GM12878 (cell line): Measurements from ENCODE around the gene NAA30. TPM values are rescaled to one million over a fixed set of nuclear protein-coding genes. Genes with fewer than 3 reads are reported as not detected.

Experiments
- ATAC-seq: fragments of 200-7000 bp; cut with Tn5 transposase; 3 replicates; pipeline ENCODE4 v1.9.1; 2020; ENCODE audit warnings: mild to moderate bottlenecking, moderate library complexity
- BruUV-seq: library from RNA; stranded (reverse); fragments of 400-500 nt; replicated peaks from 2 replicates; lab custom pipeline; 2021; lab: Mats Ljungman, UMichigan
- CTCF ChIA-PET: fragments of 300-600 bp; sonication (Branson Sonifier 250); formaldehyde crosslinking; extraction: SDS; loops from one replicate; lab custom pipeline; 2021; ENCODE audit warnings: inconsistent platforms; lab: Yijun Ruan, JAX
- POLR2A ChIA-PET: fragments of 350-600 bp; formaldehyde crosslinking; extraction: SDS; loops from one replicate; lab custom pipeline; 2021; ENCODE audit warnings: inconsistent platforms; lab: Charles Lee
- RAD21 ChIA-PET: fragments of 300-600 bp; sonication (Branson Sonifier 250); formaldehyde crosslinking; loops from one replicate; lab custom pipeline; 2023; ENCODE audit warnings: antibody characterized with exemption; ENCODE audit not compliant: unreplicated experiment; lab: Charles Lee
- SMC1A ChIA-PET: fragments of 300-600 bp; sonication (Branson Sonifier 250); formaldehyde crosslinking; loops from one replicate; lab custom pipeline; 2023; ENCODE audit not compliant: unreplicated experiment, uncharacterized antibody; lab: Charles Lee
- DNase-seq: peaks from one replicate; pipeline ENCODE4 v3.0.0-alpha.2; 2011; ENCODE audit warnings: low read depth, low spot score
- FAIRE-seq: peaks from 3 replicates; lab custom pipeline; 2011; peaks lifted over from hg19 to GRCh38; lab: Jason Lieb, UNC
- H2AFZ ChIP-seq: 2 replicates; pipeline ENCODE4 v1.6.0; 2011; ENCODE audit warnings: low read depth, low read length, control low read depth; ENCODE audit not compliant: control insufficient read depth
- H3K27ac ChIP-seq: 2 replicates; pipeline ENCODE4 v1.5.1; 2011; ENCODE audit warnings: control low read depth; ENCODE audit not compliant: control insufficient read depth, insufficient read depth
- H3K27me3 ChIP-seq, 2 experiments: replicated peaks in 1 of 2; 2 replicates each; pipeline versions ENCODE4 v1.6.0 to v1.6.1; 2011; ENCODE audit warnings: low read length in 1 of 2; ENCODE audit not compliant: control insufficient read depth in 2 of 2, insufficient read depth in 2 of 2
- H3K36me3 ChIP-seq, 2 experiments: 2 replicates each; pipeline ENCODE4 v1.5.1; 2011; ENCODE audit warnings: low read length in 1 of 2; ENCODE audit not compliant: control insufficient read depth in 2 of 2, insufficient read depth in 2 of 2
- H3K4me1 ChIP-seq: 2 replicates; pipeline ENCODE4 v1.6.1; 2011; ENCODE audit warnings: mild to moderate bottlenecking, low read length, moderate library complexity, mixed read lengths; ENCODE audit not compliant: control insufficient read depth, insufficient read depth
- H3K4me2 ChIP-seq: 2 replicates; pipeline ENCODE4 v1.6.0; 2011; ENCODE audit warnings: control low read depth; ENCODE audit not compliant: control insufficient read depth, insufficient read depth
- H3K4me3 ChIP-seq: fragments of 200-600 bp; sonication (generic); 2 replicates; pipeline ENCODE4 v1.5.1; 2016
- H3K79me2 ChIP-seq: 2 replicates; pipeline ENCODE4 v1.6.0; 2011; ENCODE audit warnings: low read length; ENCODE audit not compliant: control insufficient read depth, insufficient read depth
- H3K9ac ChIP-seq: 2 replicates; pipeline ENCODE4 v1.8.0; 2011; ENCODE audit warnings: low read length, control low read depth, mixed read lengths; ENCODE audit not compliant: control insufficient read depth, insufficient read depth
- H3K9me3 ChIP-seq: replicated peaks from 3 replicates; pipeline ENCODE4 v1.5.1; 2011; ENCODE audit warnings: mild to moderate bottlenecking, low read length; ENCODE audit not compliant: control insufficient read depth, insufficient read depth
- H4K20me1 ChIP-seq: 2 replicates; pipeline ENCODE4 v1.6.0; 2011; ENCODE audit not compliant: control insufficient read depth, insufficient read depth
- BCL11A ChIP-seq: IDR thresholded peaks from 2 replicates; pipeline ENCODE4 v1.6.1; 2011; ENCODE audit warnings: low read depth, low read length
- ESRRA ChIP-seq: IDR thresholded peaks from 2 replicates; pipeline ENCODE4 v1.6.1; 2012; ENCODE audit warnings: mild to moderate bottlenecking, low read length, improper control_type of control experiment
- ETV6 ChIP-seq, 2 experiments: fragments of 450-650 bp in 1 of 2; IDR thresholded peaks in 1 of 2; conservative IDR thresholded peaks in 1 of 2; 2 replicates each; pipeline ENCODE4 v1.6.1; 2014; ENCODE audit warnings: antibody characterized with exemption in 1 of 2, borderline replicate concordance in 1 of 2, low read depth in 1 of 2, mild to moderate bottlenecking in 1 of 2, moderate library complexity in 1 of 2
- EZH2 ChIP-seq: IDR thresholded peaks from 2 replicates; pipeline ENCODE4 v1.6.1; 2012; ENCODE audit warnings: low read depth, mild to moderate bottlenecking, control low read depth, inconsistent platforms, low read length, borderline replicate concordance; ENCODE audit not compliant: control insufficient read depth
- MTA3 ChIP-seq: IDR thresholded peaks from 2 replicates; pipeline ENCODE4 v1.6.1; 2012; ENCODE audit warnings: low read length, inconsistent platforms, borderline replicate concordance
- NFYB ChIP-seq: IDR thresholded peaks from 2 replicates; pipeline ENCODE4 v1.6.1; 2011; ENCODE audit warnings: low read depth, mild to moderate bottlenecking, low read length, improper control_type of control experiment, moderate library complexity; ENCODE audit not compliant: insufficient read depth
- NR2C2 ChIP-seq: IDR thresholded peaks from 2 replicates; pipeline ENCODE4 v1.6.1; 2011; ENCODE audit warnings: borderline replicate concordance, low read depth; ENCODE audit not compliant: control insufficient read depth, insufficient read length
- NR2F1 ChIP-seq: fragments of 450-650 bp; conservative IDR thresholded peaks from 2 replicates; pipeline ENCODE4 v1.6.1; 2017; ENCODE audit warnings: mild to moderate bottlenecking
- POLR2AphosphoS5 ChIP-seq: IDR thresholded peaks from 2 replicates; pipeline ENCODE4 v1.6.1; 2011; ENCODE audit warnings: mild to moderate bottlenecking, low read length, inconsistent platforms
- RELA ChIP-seq: fragments of 450-650 bp; IDR thresholded peaks from 2 replicates; pipeline ENCODE4 v1.8.0; 2014; ENCODE audit warnings: borderline replicate concordance; ENCODE audit not compliant: partially characterized antibody
- REST ChIP-seq: IDR thresholded peaks from 2 replicates; pipeline ENCODE4 v1.6.1; 2012; ENCODE audit warnings: mild to moderate bottlenecking, low read depth, low read length
- SIX5 ChIP-seq: IDR thresholded peaks from 2 replicates; pipeline ENCODE4 v1.6.1; 2011; ENCODE audit warnings: mild to moderate bottlenecking, low read depth, low read length, moderate library complexity; ENCODE audit not compliant: severe bottlenecking
- ZNF592 ChIP-seq: fragments of 450-650 bp; IDR thresholded peaks from 2 replicates; pipeline ENCODE4 v1.6.1; 2017; ENCODE audit warnings: mild to moderate bottlenecking, moderate library complexity
- WGBS: methylation state at CpG from one replicate; pipeline ENCODE4 v1.1.6; 2016; ENCODE audit warnings: low lambda C conversion rate; ENCODE audit not compliant: insufficient replicate concordance, insufficient coverage; ENCODE audit errors: missing lambda C conversion rate; 5-methylcytosine and 5-hydroxymethylcytosine counted together
- in situ Hi-C: fragments of 300-500 bp; cut with MboI; formaldehyde crosslinking; loops from 9 replicates; pipeline ENCODE4 v1.14.3; 2018; ENCODE audit warnings: mixed read lengths
- intact Hi-C: fragments of 100-400 bp; cut with micrococcal nuclease; formaldehyde crosslinking; loops from one replicate; pipeline ENCODE4 v1.14.2; 2022; ENCODE audit not compliant: unreplicated experiment
- polyA plus RNA-seq, 11 experiments: library from polyadenylated mRNA; depleted of rRNA in 4 of 11; unstranded in 6 of 11; stranded (reverse) in 5 of 11; fragments of >200 nt; fragmentation: Nextera tagmentation in 4 of 11; fragmentation: Illumina TruSeq in 1 of 11; extraction: Ambion mirVana in 4 of 11; extraction: Trizol in 1 of 11; gene quantifications; 1 replicate in 1 of 11; 2 replicates in 10 of 11; pipeline versions ENCODE4 v1.2.1 to v1.2.3, GENCODE V29; 2011 to 2016; ENCODE audit warnings: inconsistent platforms in 2 of 11, missing spikeins in 2 of 11, low read depth in 1 of 11
- total RNA-seq, 4 experiments: library from RNA; depleted of rRNA in 3 of 4; stranded (reverse); fragments of >200 nt in 3 of 4; fragmentation: Illumina TruSeq in 1 of 4; extraction: Trizol in 1 of 4; gene quantifications; 2 replicates each; pipeline versions ENCODE4 v1.2.1 to v1.2.3, GENCODE V29; 2013 to 2021

The NAA30 gene
- total and polyA plus RNA-seq, 10 of the 15 experiments (the other 5 are each of a cell fraction or from before 2014, with no cell fraction given): 4.5 to 15.6 (median 10.5) TPM

DNA sequence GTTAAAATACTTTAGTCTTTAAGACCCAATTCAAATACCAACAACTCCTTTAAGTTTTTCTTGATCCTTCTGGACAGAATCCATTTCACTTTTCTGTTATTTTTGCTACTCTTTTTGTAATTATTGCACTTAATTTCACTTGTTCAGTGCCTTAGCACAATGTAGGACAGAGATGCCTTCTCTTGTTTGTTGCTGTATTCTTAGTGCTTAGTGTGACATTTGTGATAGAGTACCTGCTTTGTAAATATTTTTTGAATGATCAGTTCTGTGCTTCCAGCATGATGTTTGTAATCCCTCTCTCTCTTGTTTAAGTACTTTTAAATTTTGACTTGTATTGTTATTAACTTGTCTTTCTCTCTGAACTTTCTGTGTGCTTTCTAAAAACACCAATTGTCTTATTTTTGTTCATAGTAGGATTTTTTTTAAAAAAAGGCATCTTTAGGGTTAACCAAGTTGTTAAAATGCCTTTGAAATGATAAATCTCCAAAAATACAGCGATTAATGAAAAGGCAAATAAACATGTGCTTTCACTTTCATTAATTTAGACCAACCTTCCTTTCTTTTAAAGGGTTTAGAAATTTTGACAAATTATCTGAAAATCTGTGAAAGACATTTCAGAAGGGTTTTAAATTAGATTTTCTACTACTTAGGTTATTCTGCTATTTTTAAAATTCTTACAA is 11.9 kb downstream of the NAA30 start (continued):
- TF ChIP-seq ZNF592: no peak
- TF ChIP-seq NR2F1: no peak
- TF ChIP-seq EZH2: no peak
- TF ChIP-seq BCL11A: no peak
- TF ChIP-seq RELA: no peak

GRCh38 chr14:57403521-57403864 is 13.1 kb downstream of the NAA30 start:
- intact Hi-C loops: no loop called here
- WGBS: 47% methylated on average over 1 of the region's 1 CpG
- no peak overlapping the region for H3K9ac ChIP-seq

More at GRCh38 chr14:57403521-57403864, 13.1 kb downstream of the NAA30 start:
- SMC1A ChIA-PET: interaction anchor here (1.1 kb wide), 1 partner anchor 61 kb away, joined by 3 read pairs; no protein-coding TSS in a partner anchor
- Histone ChIP-seq H3K4me1 (no peaks in the 10 kb centered on the region), H4K20me1 (no peaks in the 10 kb centered on the region), H3K4me2 (no peak overlapping the region), H3K79me2 (no peaks in the 10 kb centered on the region; the same call in 1 of the 2 replicates), H3K9me3 (no peaks in the 10 kb centered on the region), H3K27ac (no peak overlapping the region), H3K36me3 (peaks cover 0 to 11% of the 10 kb centered on the region in 2 experiments; a peak in 3 of 4 replicates), H3K4me3 (no peak overlapping the region), H3K27me3 (no peaks in the 10 kb centered on the region), H2AFZ (no peak overlapping the region)
- FAIRE-seq: no peak
- in situ Hi-C loops: no loop called here
- CTCF ChIA-PET: interaction anchor here (0.6 to 1.0 kb wide), 2 partner anchors 21 to 247 kb away, joined by 3 read pairs; no protein-coding TSS in a partner anchor
- POLR2A ChIA-PET: interaction anchor here (0.9 to 1.1 kb wide), 2 partner anchors 13 to 833 kb away, joined by 3 to 12 read pairs; partner anchors contain the start of gene NAA30
- no TSS peak for BruUV-seq
- no peak for DNase-seq
- no peak for ATAC-seq
- RAD21 ChIA-PET: no interaction called here
- no peak for TF ChIP-seq REST
- no peak for TF ChIP-seq ETV6 (conservative IDR thresholded peaks at IDR 0.05 in 1 of 2, IDR thresholded peaks at IDR 0.05 in 1 of 2; ENCODE audit: borderline replicate concordance in 1 of 2, low read depth in 1 of 2)
- TF ChIP-seq NR2C2: no peak
- no peak for TF ChIP-seq NFYB
- TF ChIP-seq ESRRA: no peak
- TF ChIP-seq SIX5: no peak
- TF ChIP-seq POLR2AphosphoS5: no peak
- no peak for TF ChIP-seq MTA3
